HT-29 (cell line): ENCODE measurements around the gene PLCH1. TPM values are rescaled to one million over a fixed set of nuclear protein-coding genes. Genes with fewer than 3 reads are reported as not detected.

ENCODE experiments used
- DNase-seq: peaks from one replicate; pipeline ENCODE4 v3.0.0-alpha.2; 2015; ENCODE audit warnings: low spot score
- small RNA-seq: library from RNA; depleted of rRNA; stranded (forward); fragments of <200 nt; gene quantifications from one replicate; pipeline ENCODE3, GENCODE V24; 2014
- total RNA-seq: library from RNA; depleted of rRNA; stranded (reverse); fragments of >200 nt; shearing (Covaris generic); gene quantifications from 2 replicates; pipeline ENCODE4 v1.2.3, GENCODE V29; 2014; rRNA removed

Gene PLCH1
- total RNA-seq, 1 experiment from 2014 or later, result 1.9 TPM

- no peak for DNase-seq
Measured at GRCh38 chr3:155339052-155339451, 405.8 kb downstream of the PLCH1 start.

DNA sequence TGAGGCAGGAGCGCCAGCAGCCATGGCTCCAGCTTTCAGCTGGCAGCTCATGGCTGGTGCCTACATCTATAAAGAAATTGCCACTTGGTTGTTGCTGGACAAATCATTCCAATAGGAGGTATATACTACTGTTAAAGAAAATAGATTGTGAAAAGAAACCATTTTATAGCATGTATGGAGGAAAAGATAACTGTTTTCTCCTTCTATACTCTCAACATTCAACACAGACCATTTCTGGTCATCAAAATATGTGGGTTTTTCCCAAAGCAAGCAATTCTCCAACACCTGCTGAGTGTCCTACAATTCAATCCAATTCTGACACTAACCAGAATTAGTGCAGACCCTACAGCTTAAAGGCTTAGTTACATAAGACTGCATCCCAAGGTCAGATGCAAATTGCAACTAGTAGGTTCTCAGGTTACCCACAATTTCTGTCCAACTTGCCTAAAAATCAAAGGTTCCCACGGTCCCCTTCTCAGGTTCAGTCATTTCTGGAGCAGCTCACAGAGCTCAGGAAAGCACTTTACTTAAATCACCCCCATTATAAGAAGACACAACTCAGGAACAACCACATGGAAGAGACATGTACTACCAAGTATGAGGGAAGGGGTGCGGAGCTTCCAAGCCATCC is 409.0 kb downstream of the PLCH1 start:
- DNase-seq, result no peak

DNA sequence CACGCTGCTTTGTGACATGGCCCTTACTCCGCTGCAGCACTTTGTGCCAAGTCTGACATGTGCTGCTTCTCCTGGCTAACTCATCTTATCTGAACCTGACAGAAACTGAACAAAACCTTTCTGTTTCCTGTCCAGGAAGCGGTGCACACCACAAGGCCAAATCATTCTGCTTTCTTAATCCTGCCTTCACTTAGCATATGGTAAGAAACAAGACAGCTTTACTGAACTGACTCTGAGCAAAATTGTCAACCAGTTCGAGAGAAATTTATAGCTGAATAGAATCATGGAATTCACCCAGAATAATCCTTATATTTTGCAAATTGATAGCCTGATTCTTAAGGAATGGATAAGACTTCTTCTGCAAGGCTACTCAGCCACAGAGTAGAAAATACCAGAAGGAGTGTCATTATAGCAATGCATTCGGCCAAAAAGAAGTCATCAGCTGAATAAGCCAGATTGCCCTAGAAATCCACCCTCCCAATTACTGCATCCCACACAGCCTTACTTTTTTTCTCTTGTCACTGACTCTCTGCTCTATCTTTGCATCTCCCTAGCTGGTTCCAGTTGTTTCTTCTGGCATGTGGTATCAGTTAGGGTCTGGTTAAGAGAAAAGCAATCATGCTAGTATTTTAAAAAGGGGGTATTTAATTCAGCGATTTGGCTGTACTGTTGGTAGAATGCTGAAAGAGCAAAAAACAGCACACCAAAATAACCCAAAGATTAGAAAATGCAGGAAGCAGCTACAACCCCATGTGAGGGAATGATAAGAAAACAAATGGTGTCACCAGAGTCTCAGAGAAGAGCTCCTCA is 409.8 kb downstream of the PLCH1 start:
- no peak for DNase-seq

- no peak for DNase-seq
Measured at GRCh38 chr3:155334215-155334913, 410.5 kb downstream of the PLCH1 start.

- DNase-seq, result no peak
Measured at GRCh38 chr3:155332716-155333115, 412.2 kb downstream of the PLCH1 start.

- no peak for DNase-seq
Measured at GRCh38 chr3:155331078-155331477, 413.8 kb downstream of the PLCH1 start.

- DNase-seq, result no peak
Measured at GRCh38 chr3:155330370-155330769, 414.5 kb downstream of the PLCH1 start.

GRCh38 chr3:155329513-155330048 is 415.3 kb downstream of the PLCH1 start:
- no peak for DNase-seq

DNA sequence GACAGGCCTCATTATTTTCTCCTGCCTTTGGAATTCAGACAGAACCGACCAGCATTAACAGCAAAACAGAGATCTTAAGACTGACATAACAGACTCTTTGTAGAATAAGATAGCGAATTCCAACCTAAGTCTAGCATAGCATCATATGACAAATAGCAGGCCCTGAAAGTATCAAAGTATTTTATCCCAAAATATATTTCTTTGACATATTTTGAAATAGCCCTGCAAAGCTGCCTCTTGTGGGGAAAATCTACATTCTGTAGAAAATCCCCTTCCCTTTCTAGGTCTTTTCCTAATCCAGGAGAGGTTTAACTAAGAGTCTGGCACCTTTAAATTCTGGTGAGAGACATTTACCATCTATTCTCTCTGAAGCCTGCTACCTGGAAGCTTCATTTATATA is 417.0 kb downstream of the PLCH1 start:
- no peak for DNase-seq

- DNase-seq, result no peak
Measured at GRCh38 chr3:155327430-155327829, 417.4 kb downstream of the PLCH1 start.

GRCh38 chr3:155326901-155327300 is 418.0 kb downstream of the PLCH1 start:
- DNase-seq, result no peak

- DNase-seq, result no peak
Measured at GRCh38 chr3:155326244-155326643, 418.6 kb downstream of the PLCH1 start.

Small RNAs within 50 kb of the gene (small RNA-seq; reads per million reads assigned to genes)
- not detected for gene AC108729.3
- gene RN7SL715P, result not detected

Other genes starting within 250 kb of the PLCH1 start
- 0.68 and 1.1 TPM in 2 replicates for gene C3orf33, start 61.2 kb upstream of the PLCH1 start, total RNA-seq
- 19.6 and 21.8 TPM in 2 replicates for gene SLC33A1, start 109.4 kb upstream of the PLCH1 start, total RNA-seq
- 23.4 and 23.8 TPM in 2 replicates for gene GMPS, start 125.6 kb upstream of the PLCH1 start, total RNA-seq